GM10248 (cell line): Measurements from ENCODE around the gene KRTDAP.

Source experiments
- CTCF ChIA-PET: fragments of 300-600 bp; sonication (Branson Sonifier 250); formaldehyde crosslinking; extraction: SDS; loops from one replicate; lab custom pipeline; 2021; ENCODE audit warnings: antibody characterized with exemption; lab: Yijun Ruan, JAX
- POLR2A ChIA-PET: fragments of 350-650 bp; sonication (Branson Sonifier 250); formaldehyde crosslinking; extraction: SDS; loops from one replicate; lab custom pipeline; 2020; ENCODE audit warnings: antibody characterized with exemption; lab: Yijun Ruan, JAX
- DNase-seq: peaks from one replicate; pipeline ENCODE4 v3.0.0; 2012; ENCODE audit errors: extremely low spot score
- CTCF ChIP-seq: IDR thresholded peaks from 2 replicates; pipeline ENCODE4 v1.5.1; 2012; ENCODE audit warnings: mild to moderate bottlenecking, low read depth; ENCODE audit errors: extremely low read depth, missing control alignments, control extremely low read depth

Gene KRTDAP

GRCh38 chr19:35454663-35455062, 35.6 kb downstream of the KRTDAP start:
- ChIA-PET POLR2A (interaction anchor here (0.7 kb wide), 1 partner anchor 66 kb away, joined by 3 read pairs; no protein-coding TSS in a partner anchor), CTCF (interaction anchor here (1.0 to 2.5 kb wide), 6 partner anchors 13 to 78 kb away, joined by 3 to 7 read pairs (median 4); no protein-coding TSS in a partner anchor)
- TF ChIP-seq CTCF, result no peak
- no peak for DNase-seq

GRCh38 chr19:35451338-35452096, 38.7 kb downstream of the KRTDAP start:
- peak; percentile 76 for DNase-seq
- ChIA-PET POLR2A (interaction anchor here (0.6 to 1.3 kb wide), 3 partner anchors 11 to 75 kb away, joined by 3 to 4 read pairs (median 4); no protein-coding TSS in a partner anchor), CTCF (interaction anchor here (1.2 to 3.1 kb wide), 10 partner anchors 8 to 99 kb away, joined by 3 to 13 read pairs (median 4); no protein-coding TSS in a partner anchor)
- no peak for TF ChIP-seq CTCF

- TF ChIP-seq CTCF, result no peak
- no peak for DNase-seq
- ChIA-PET CTCF (interaction anchor here (0.7 to 2.3 kb wide), 8 partner anchors 13 to 97 kb away, joined by 3 to 10 read pairs (median 4); no protein-coding TSS in a partner anchor), POLR2A (interaction anchor here (0.7 kb wide), 1 partner anchor 432 kb away, joined by 3 read pairs; no protein-coding TSS in a partner anchor)
Observed at GRCh38 chr19:35449359-35450043, 40.8 kb downstream of the KRTDAP start.

GRCh38 chr19:35447606-35448469, 42.4 kb downstream of the KRTDAP start, which contains the start of gene FFAR2:
TSS of gene FFAR2 (plus strand) at chr19:35448257. CDS start at chr19:35449715, 1,458 bp downstream.
- ChIA-PET CTCF (interaction anchor here (0.6 to 2.3 kb wide), 9 partner anchors 9 to 95 kb away, joined by 3 to 10 read pairs (median 4); no protein-coding TSS in a partner anchor), POLR2A (interaction anchor here (1.3 kb wide), 1 partner anchor 15 kb away, joined by 3 read pairs; no protein-coding TSS in a partner anchor)
- DNase-seq, result no peak
- no peak for TF ChIP-seq CTCF

GRCh38 chr19:35445826-35446593, 44.3 kb downstream of the KRTDAP start:
- CTCF ChIA-PET, result interaction anchor here (1.0 to 1.8 kb wide), 5 partner anchors 14 to 93 kb away, joined by 3 to 7 read pairs (median 4); no protein-coding TSS in a partner anchor
- POLR2A ChIA-PET, result no interaction called here
- DNase-seq, result peak; percentile 47
- no peak for TF ChIP-seq CTCF
